Stomach smooth muscle (tissue), 2 donors: Measurements from ENCODE around the gene MAGEB18.

Experiments used
- H3K27ac ChIP-seq: one replicate; pipeline ENCODE4 v1.7.0; 2013; ENCODE audit warnings: mild to moderate bottlenecking, low read length, inconsistent platforms
- H3K27me3 ChIP-seq, 2 donors: one replicate each; pipeline ENCODE4 v1.7.0; 2013; ENCODE audit warnings: low read length in 2 of 2; ENCODE audit not compliant: insufficient read depth in 2 of 2, control insufficient read depth in 1 of 2
- H3K36me3 ChIP-seq, 2 donors: one replicate each; pipeline ENCODE4 v1.7.0; 2013; ENCODE audit warnings: low read length in 2 of 2; ENCODE audit not compliant: control insufficient read depth in 2 of 2, insufficient read depth in 2 of 2
- H3K4me1 ChIP-seq: one replicate; pipeline ENCODE4 v1.7.0; 2013; ENCODE audit warnings: low read length; ENCODE audit not compliant: control insufficient read depth, insufficient read depth
- H3K4me3 ChIP-seq, 2 donors: one replicate each; pipeline ENCODE4 v1.7.0; 2013; ENCODE audit warnings: low read length in 2 of 2
- H3K9ac ChIP-seq, 2 donors: one replicate each; pipeline ENCODE4 v1.7.0; 2013; ENCODE audit warnings: low read length in 2 of 2, mild to moderate bottlenecking in 1 of 2
- H3K9me3 ChIP-seq, 2 donors: one replicate each; pipeline ENCODE4 v1.7.0; 2013; ENCODE audit warnings: low read length in 2 of 2; ENCODE audit not compliant: control insufficient read depth in 2 of 2
- donor health status: healthy.
- donor health status: Pancreatic carcinoma.

Gene MAGEB18

GRCh38 chrX:26138274-26138673, at the start of gene MAGEB18:
Gene MAGEB18 (plus strand): TSS chrX:26138343. CDS start chrX:26138986, 643 bp downstream.
- H3K36me3 ChIP-seq = no peaks in the 10 kb centered on the region
- H3K9ac ChIP-seq = no peak within 1 kb of the TSS
- no peaks in the 10 kb centered on the region for H3K9me3 ChIP-seq

DNA sequence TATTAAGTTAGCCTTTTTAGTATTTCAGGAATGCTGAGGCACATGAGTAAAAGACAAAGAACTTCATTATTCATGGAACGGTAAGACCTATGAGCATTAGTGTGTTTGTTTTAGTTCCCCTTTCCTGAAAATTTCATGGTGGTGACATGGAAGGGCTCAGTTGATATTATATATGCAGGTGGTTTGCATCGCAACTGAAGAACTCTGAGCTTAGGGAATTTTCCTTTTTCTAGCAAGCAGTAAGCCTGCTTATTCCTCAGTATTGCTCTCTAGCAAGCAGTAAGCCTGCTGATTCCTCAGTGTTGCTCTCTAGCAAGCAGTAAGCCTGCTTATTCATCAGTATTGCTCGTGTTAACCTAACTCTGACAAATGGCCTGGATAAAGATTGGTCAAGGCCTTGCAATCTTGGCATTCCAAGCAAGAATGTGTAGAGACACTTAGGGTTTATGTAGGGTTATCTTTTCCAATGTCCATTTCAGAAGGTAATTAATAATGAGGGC, 37.7 kb upstream of the MAGEB18 start:
- H3K9me3 ChIP-seq = no peaks in the 10 kb centered on the region
- H3K9ac ChIP-seq = no peak overlapping the region
- no peaks in the 10 kb centered on the region for H3K27me3 ChIP-seq
- H3K27ac ChIP-seq = no peak overlapping the region
- H3K4me1 ChIP-seq = no peaks in the 10 kb centered on the region
- no peaks in the 10 kb centered on the region for H3K36me3 ChIP-seq
- H3K4me3 ChIP-seq = no peak overlapping the region

More at GRCh38 chrX:26138274-26138673, at the start of gene MAGEB18:
- H3K4me3 ChIP-seq = no peak within 1 kb of the TSS
- H3K4me1 ChIP-seq = no peaks in the 10 kb centered on the region
- H3K27me3 ChIP-seq = peaks cover 0 to 6% of the 10 kb centered on the region in 2 donors
- H3K27ac ChIP-seq = no peak within 1 kb of the TSS

GRCh38 chrX:26109142-26109541, 29.0 kb upstream of the MAGEB18 start:
- no peaks in the 10 kb centered on the region for H3K9me3 ChIP-seq
- H3K4me1 ChIP-seq = no peaks in the 10 kb centered on the region
- no peaks in the 10 kb centered on the region for H3K27me3 ChIP-seq
- H3K27ac ChIP-seq = no peak overlapping the region
- no peaks in the 10 kb centered on the region for H3K36me3 ChIP-seq
- no peak overlapping the region for H3K9ac ChIP-seq
- no peak overlapping the region for H3K4me3 ChIP-seq

- Histone ChIP-seq H3K9me3 (no peaks in the 10 kb centered on the region), H3K9ac (no peak overlapping the region), H3K27ac (no peak overlapping the region), H3K4me1 (no peaks in the 10 kb centered on the region), H3K4me3 (no peak overlapping the region), H3K27me3 (peaks cover 0 to 2% of the 10 kb centered on the region in 2 donors), H3K36me3 (no peaks in the 10 kb centered on the region)
Measured at GRCh38 chrX:26146024-26146423, 7.9 kb downstream of the MAGEB18 start.

DNA sequence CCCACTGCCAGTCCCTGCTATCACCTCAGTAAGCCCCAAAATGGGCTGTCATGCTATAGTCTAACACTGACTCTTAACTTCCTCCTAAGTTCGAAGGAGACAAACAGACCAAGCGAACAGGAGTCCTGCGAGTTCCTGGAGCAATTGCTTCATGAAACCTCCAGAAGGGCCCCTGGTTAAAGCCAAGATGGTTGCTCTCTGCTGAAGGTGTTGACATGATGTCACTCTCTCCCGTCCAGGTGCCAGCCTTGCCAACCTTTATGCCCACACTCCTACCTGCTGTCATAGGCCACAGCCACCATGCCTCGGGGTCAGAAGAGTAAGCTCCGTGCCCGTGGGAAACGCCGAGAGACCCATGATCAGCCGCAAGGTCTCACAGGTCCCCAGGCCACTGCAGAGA, 22.2 kb downstream of the MAGEB18 start, which contains the start of gene MAGEB6B:
Gene MAGEB6B, plus strand, starts transcription at position 301 of the 400 bp plus-strand sequence. Its CDS starts 0 bp downstream, at position 301.
- no peaks in the 10 kb centered on the region for H3K36me3 ChIP-seq
- H3K27me3 ChIP-seq = peaks cover 0 to 5% of the 10 kb centered on the region in 2 donors
- no peak within 1 kb of the TSS for H3K27ac ChIP-seq
- H3K4me3 ChIP-seq = no peak within 1 kb of the TSS
- no peaks in the 10 kb centered on the region for H3K4me1 ChIP-seq
- no peaks in the 10 kb centered on the region for H3K9me3 ChIP-seq
- no peak within 1 kb of the TSS for H3K9ac ChIP-seq
